Lower lobe of right lung (tissue), 2 donors: ENCODE measurements around the gene FAM162B. TPM values are rescaled to one million over a fixed set of nuclear protein-coding genes. Genes with fewer than 3 reads are reported as not detected.

Experiments
- ATAC-seq, 2 donors: fragments of 200-7000 bp; cut with Tn5 transposase; one replicate each; pipeline ENCODE4 v1.9.1; 2020 to 2022; ENCODE audit warnings: mild to moderate bottlenecking in 2 of 2, moderate library complexity in 2 of 2
- DNase-seq: peaks from one replicate; pipeline ENCODE4 v3.0.0-alpha.2; 2020
- H3K27ac ChIP-seq: fragments of 200-600 bp; one replicate; pipeline ENCODE4 v1.8.0; 2022
- H3K27me3 ChIP-seq: fragments of 200-600 bp; one replicate; pipeline ENCODE4 v1.8.0; 2022; ENCODE audit warnings: low read depth
- H3K36me3 ChIP-seq: fragments of 200-600 bp; one replicate; pipeline ENCODE4 v1.8.0; 2022; ENCODE audit warnings: mild to moderate bottlenecking
- H3K4me1 ChIP-seq: fragments of 200-600 bp; one replicate; pipeline ENCODE4 v1.8.0; 2022
- H3K4me3 ChIP-seq: fragments of 200-600 bp; one replicate; pipeline ENCODE4 v1.8.0; 2022; ENCODE audit warnings: mild to moderate bottlenecking
- H3K9me3 ChIP-seq: fragments of 200-600 bp; one replicate; pipeline ENCODE4 v1.8.0; 2022
- CTCF ChIP-seq: fragments of 200-600 bp; IDR thresholded peaks from one replicate; pipeline ENCODE4 v1.8.0; 2022; ENCODE audit warnings: antibody characterized with exemption, mild to moderate bottlenecking
- intact Hi-C: fragments of 100-400 bp; cut with DNase I; formaldehyde crosslinking; loops from one replicate; pipeline ENCODE4 v1.11.0; 2022
- total RNA-seq: library from RNA; stranded (reverse); fragmentation: NEBNext Ultra II Directional; extraction: Animal tissue kit (Norgen Biotek cat#: 25700); gene quantifications from one replicate; pipeline ENCODE4 v1.2.1, GENCODE V29; 2021
- donor health status: DM: no; HTN: yes; CAD: no; lungs with severe emphysema.

FAM162B gene
- total RNA-seq, 1 donor from 2014 or later: 14.9 TPM

GRCh38 chr6:116767715-116768114 is 2.2 kb upstream of the FAM162B start:
- Histone ChIP-seq H3K36me3 (no peaks in the 10 kb centered on the region), H3K4me3 (no peak overlapping the region), H3K27me3 (peaks cover 32% of the 10 kb centered on the region), H3K27ac (no peak overlapping the region), H3K9me3 (no peaks in the 10 kb centered on the region), H3K4me1 (peaks cover 13% of the 10 kb centered on the region)
- intact Hi-C loops: no loop called here
- DNase-seq (no peak), ATAC-seq (no peak)
- TF ChIP-seq CTCF: no peak

- Histone ChIP-seq H3K9me3 (no peaks in the 10 kb centered on the region), H3K27ac (no peak overlapping the region), H3K4me1 (peaks cover 13% of the 10 kb centered on the region), H3K27me3 (peaks cover 32% of the 10 kb centered on the region), H3K4me3 (no peak overlapping the region), H3K36me3 (no peaks in the 10 kb centered on the region)
- no peak for DNase-seq
- intact Hi-C loops: no loop called here
- ATAC-seq: no peak
- no peak for TF ChIP-seq CTCF
Measured at GRCh38 chr6:116766506-116767176, 1.1 kb upstream of the FAM162B start.

- Histone ChIP-seq H3K9me3 (no peaks in the 10 kb centered on the region), H3K27me3 (peaks cover 32% of the 10 kb centered on the region), H3K36me3 (no peaks in the 10 kb centered on the region), H3K4me1 (peaks cover 13% of the 10 kb centered on the region), H3K27ac (peak overlapping the region; percentile 63), H3K4me3 (peak overlapping the region; percentile 55)
- DNase-seq (no peak), ATAC-seq (peak; percentile 32 to 39)
- intact Hi-C loops: no loop called here
- TF ChIP-seq CTCF: no peak
Measured at GRCh38 chr6:116764629-116764960, 924 bp downstream of the FAM162B start.

GRCh38 chr6:116763906-116764628 is 1.5 kb downstream of the FAM162B start:
- Histone ChIP-seq H3K27me3 (peaks cover 32% of the 10 kb centered on the region), H3K4me3 (peak overlapping the region; percentile 55), H3K9me3 (no peaks in the 10 kb centered on the region), H3K4me1 (peaks cover 13% of the 10 kb centered on the region), H3K36me3 (no peaks in the 10 kb centered on the region), H3K27ac (peak overlapping the region; percentile 63)
- intact Hi-C loops: no loop called here
- peak in 1 of 2 donors; percentile 42 for ATAC-seq
- DNase-seq: no peak
- TF ChIP-seq CTCF: no peak

GRCh38 chr6:116763048-116763447 is 2.5 kb downstream of the FAM162B start:
- no peak for TF ChIP-seq CTCF
- intact Hi-C loops: no loop called here

More at GRCh38 chr6:116763048-116763447, 2.5 kb downstream of the FAM162B start:
- Histone ChIP-seq H3K4me1 (peaks cover 13% of the 10 kb centered on the region), H3K9me3 (no peaks in the 10 kb centered on the region), H3K4me3 (peak overlapping the region; percentile 7), H3K27me3 (peaks cover 32% of the 10 kb centered on the region), H3K27ac (no peak overlapping the region), H3K36me3 (no peaks in the 10 kb centered on the region)
- no peak for DNase-seq
- no peak for ATAC-seq
